WI38 (cell line): ENCODE data around the gene BAD.

ENCODE experiments used
- H3K4me3 ChIP-seq: 2 replicates; pipeline ENCODE4 v1.5.1; 2011; ENCODE audit warnings: low read depth, mild to moderate bottlenecking, control low read depth, low read length
- TF ChIP-seq, protein P1 (sequence below): IDR thresholded peaks from 2 replicates; pipeline ENCODE4 v1.5.1; 2012; ENCODE audit warnings: low read depth, mild to moderate bottlenecking, control low read depth, low read length

Gene BAD

GRCh38 chr11:64231546-64231945, 52.9 kb downstream of the BAD start:
- TF ChIP-seq, protein P1, sequence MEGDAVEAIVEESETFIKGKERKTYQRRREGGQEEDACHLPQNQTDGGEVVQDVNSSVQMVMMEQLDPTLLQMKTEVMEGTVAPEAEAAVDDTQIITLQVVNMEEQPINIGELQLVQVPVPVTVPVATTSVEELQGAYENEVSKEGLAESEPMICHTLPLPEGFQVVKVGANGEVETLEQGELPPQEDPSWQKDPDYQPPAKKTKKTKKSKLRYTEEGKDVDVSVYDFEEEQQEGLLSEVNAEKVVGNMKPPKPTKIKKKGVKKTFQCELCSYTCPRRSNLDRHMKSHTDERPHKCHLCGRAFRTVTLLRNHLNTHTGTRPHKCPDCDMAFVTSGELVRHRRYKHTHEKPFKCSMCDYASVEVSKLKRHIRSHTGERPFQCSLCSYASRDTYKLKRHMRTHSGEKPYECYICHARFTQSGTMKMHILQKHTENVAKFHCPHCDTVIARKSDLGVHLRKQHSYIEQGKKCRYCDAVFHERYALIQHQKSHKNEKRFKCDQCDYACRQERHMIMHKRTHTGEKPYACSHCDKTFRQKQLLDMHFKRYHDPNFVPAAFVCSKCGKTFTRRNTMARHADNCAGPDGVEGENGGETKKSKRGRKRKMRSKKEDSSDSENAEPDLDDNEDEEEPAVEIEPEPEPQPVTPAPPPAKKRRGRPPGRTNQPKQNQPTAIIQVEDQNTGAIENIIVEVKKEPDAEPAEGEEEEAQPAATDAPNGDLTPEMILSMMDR: no peak
- no peak overlapping the region for H3K4me3 ChIP-seq

DNA sequence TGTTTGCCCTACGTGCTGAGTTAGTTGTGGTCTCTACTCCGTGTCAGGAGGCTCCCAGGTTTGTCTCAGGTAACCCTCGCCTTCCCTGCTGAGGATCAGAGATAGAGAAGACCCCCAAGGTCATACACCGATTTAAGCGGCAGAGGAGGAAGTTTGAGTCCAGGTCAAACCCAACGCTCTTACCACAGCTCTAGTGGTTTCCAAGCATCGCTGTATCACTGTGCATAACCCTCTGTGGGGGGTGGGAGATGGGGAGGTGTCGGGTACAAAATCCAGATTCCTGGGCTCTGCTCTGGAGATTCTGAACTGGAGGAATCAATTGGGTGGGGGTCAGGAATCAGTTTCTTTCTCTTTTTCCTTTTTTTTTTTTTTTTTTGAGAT, 53.5 kb downstream of the BAD start:
- TF ChIP-seq, protein P1: no peak
- H3K4me3 ChIP-seq: peak overlapping the region; percentile 71

DNA sequence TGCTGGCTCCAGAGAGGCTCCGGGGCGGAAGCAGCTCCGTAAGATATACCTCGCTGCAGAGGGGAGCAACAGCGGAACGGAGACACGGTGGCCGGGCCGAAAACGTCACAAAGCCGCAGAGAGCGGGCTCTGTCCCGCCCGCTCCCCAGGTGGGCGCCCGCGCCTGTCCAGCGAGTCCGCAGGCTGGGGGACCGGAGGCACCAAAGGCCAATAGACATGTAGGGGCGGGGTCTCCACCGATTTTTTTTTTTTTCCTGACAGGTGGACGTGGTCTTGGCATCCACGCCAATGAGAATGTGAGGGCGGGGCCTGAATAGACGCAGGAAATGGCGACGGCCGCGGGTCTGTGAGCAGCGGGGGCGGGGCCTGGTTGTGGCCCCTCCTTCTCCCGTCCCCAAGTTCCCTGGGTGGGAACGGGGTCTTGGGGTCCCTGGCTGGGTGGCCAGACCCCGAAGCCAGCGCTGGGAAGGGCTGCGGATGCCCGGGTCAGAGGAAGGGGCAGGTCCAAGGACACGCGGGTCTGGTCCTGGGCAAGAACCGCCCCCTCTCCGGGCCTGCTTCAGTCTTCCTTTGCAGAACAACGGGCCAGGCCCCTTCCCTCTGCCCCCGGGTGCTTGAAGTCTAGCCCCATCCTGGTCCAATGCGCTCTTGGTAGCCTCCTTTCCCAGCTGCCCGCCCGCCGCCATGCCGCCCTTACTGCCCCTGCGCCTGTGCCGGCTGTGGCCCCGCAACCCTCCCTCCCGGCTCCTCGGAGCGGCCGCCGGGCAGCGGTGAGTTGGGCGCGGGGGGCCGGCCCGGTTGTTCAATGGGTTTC, 54.1 kb downstream of the BAD start, which contains the start of gene DNAJC4:
DNAJC4 (plus strand) TSS at position 378 of the 814 bp plus-strand sequence; CDS start at position 685, 307 bp downstream.
- TF ChIP-seq, protein P1: no peak
- H3K4me3 ChIP-seq: peak within 1 kb of the TSS; percentile 71

GRCh38 chr11:64229744-64230170, 54.7 kb downstream of the BAD start:
- TF ChIP-seq, protein P1: no peak
- H3K4me3 ChIP-seq: peak overlapping the region; percentile 71

GRCh38 chr11:64229090-64229743, 55.2 kb downstream of the BAD start:
- TF ChIP-seq, protein P1: no peak
- H3K4me3 ChIP-seq: no peak overlapping the region; the same call in 1 of the 2 replicates

DNA sequence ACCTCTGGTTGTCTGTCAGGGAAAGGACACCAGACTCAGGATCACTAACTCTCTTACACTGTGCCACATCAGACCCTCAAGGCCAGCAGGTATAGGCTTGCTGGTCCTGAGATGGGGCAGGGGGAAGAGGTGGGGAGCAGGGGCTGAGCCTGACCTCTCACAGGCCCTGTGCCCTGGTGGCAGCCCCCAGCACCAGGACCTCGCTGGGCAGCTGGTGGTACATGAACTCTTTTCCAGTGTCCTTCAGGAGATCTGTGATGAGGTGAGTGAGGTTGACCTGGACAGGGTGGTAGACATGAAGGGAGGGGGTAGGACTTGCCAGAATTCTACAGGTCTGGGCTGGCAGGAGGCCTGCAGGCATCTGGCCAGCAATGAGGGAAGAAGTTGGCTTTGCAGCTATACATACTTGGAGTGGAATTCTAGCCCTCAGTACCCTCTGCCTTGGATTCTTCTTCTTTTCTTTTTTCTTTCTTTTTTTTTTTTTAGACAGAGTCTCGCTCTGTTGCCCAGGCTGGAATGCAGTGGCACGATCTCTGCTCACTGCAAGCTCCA, 57.0 kb downstream of the BAD start:
- H3K4me3 ChIP-seq: peak overlapping the region; percentile 85
- TF ChIP-seq, protein P1: no peak
